Endothelial cell of umbilical vein (primary cell): Measurements from ENCODE around the gene ITSN1. TPM values are rescaled to one million over a fixed set of nuclear protein-coding genes. Genes with fewer than 3 reads are reported as not detected.

Source experiments
- BruUV-seq: library from RNA; stranded (reverse); fragments of 400-500 nt; replicated peaks from 2 replicates; lab custom pipeline; 2021; lab: Mats Ljungman, UMichigan
- CTCF ChIA-PET: fragments of 300-600, 350-600 bp; sonication (Branson Sonifier 250); formaldehyde crosslinking; loops from one replicate; lab custom pipeline; 2021; ENCODE audit warnings: antibody characterized with exemption, inconsistent platforms; lab: Charles Lee
- POLR2A ChIA-PET: fragments of 300-600, 350-600 bp; sonication (Branson Sonifier 250); formaldehyde crosslinking; loops from one replicate; lab custom pipeline; 2021; ENCODE audit warnings: antibody characterized with exemption, inconsistent platforms; lab: Charles Lee
- DNase-seq: peaks from one replicate; pipeline ENCODE4 v3.0.0-alpha.2; 2011; ENCODE audit warnings: low read depth, low spot score
- FAIRE-seq: peaks from 2 replicates; lab custom pipeline; 2011; peaks lifted over from hg19 to GRCh38; lab: Jason Lieb, UNC
- H2AFZ ChIP-seq: 2 replicates; pipeline ENCODE4 v1.6.0; 2012; ENCODE audit warnings: low read depth, low read length, control low read depth, inconsistent platforms
- H3K27ac ChIP-seq: 2 replicates; pipeline ENCODE4 v1.5.1; 2011; ENCODE audit warnings: low read depth, mild to moderate bottlenecking, control low read depth, low read length, moderate library complexity; ENCODE audit not compliant: insufficient read depth
- H3K27me3 ChIP-seq, 2 experiments: 2 replicates each; pipeline versions ENCODE4 v1.6.0 to v1.6.1; 2011; ENCODE audit warnings: low read length in 2 of 2, mixed read lengths in 1 of 2; ENCODE audit not compliant: control insufficient read depth in 2 of 2, insufficient read depth in 2 of 2
- H3K36me3 ChIP-seq, 2 experiments: 2 replicates in 1 of 2; 3 replicates in 1 of 2; pipeline ENCODE4 v1.5.1; 2011; ENCODE audit warnings: low read length in 2 of 2, mild to moderate bottlenecking in 1 of 2, moderate library complexity in 1 of 2; ENCODE audit not compliant: control insufficient read depth in 2 of 2, insufficient read depth in 2 of 2; ENCODE audit errors: extremely low read depth in 1 of 2
- H3K4me1 ChIP-seq: 3 replicates; pipeline ENCODE4 v1.5.1; 2011; ENCODE audit warnings: mild to moderate bottlenecking, low read length; ENCODE audit not compliant: control insufficient read depth, insufficient read depth; ENCODE audit errors: extremely low read depth
- H3K4me2 ChIP-seq: 2 replicates; pipeline ENCODE4 v1.6.1; 2011; ENCODE audit warnings: low read length, control low read depth, mixed read lengths; ENCODE audit not compliant: insufficient read depth
- H3K4me3 ChIP-seq, 3 experiments: fragments of 200-600 bp in 1 of 3; sonication (generic), shearing (Covaris generic) in 1 of 3; replicated peaks in 1 of 3; 2 replicates each; pipeline ENCODE4 v1.5.1; 2011 to 2016; ENCODE audit warnings: control low read depth in 3 of 3, low read length in 3 of 3, mild to moderate bottlenecking in 2 of 3, inconsistent platforms in 1 of 3, low read depth in 1 of 3, moderate library complexity in 1 of 3; ENCODE audit not compliant: insufficient read depth in 1 of 3
- H3K79me2 ChIP-seq: 2 replicates; pipeline ENCODE4 v1.6.0; 2012; ENCODE audit warnings: low read length, inconsistent platforms; ENCODE audit not compliant: control insufficient read depth, insufficient read depth
- H3K9ac ChIP-seq: replicated peaks from 2 replicates; pipeline ENCODE3; 2011; ENCODE audit warnings: low read length, control low read depth; ENCODE audit not compliant: insufficient read depth; ENCODE audit errors: extremely low read depth
- H3K9me1 ChIP-seq: replicated peaks from 3 replicates; pipeline ENCODE4 v1.6.0; 2011; ENCODE audit warnings: mild to moderate bottlenecking, low read length; ENCODE audit not compliant: control insufficient read depth, insufficient read depth; ENCODE audit errors: extremely low read depth
- H3K9me3 ChIP-seq: replicated peaks from 2 replicates; pipeline ENCODE4 v1.5.1; 2012; ENCODE audit warnings: low read length, inconsistent platforms; ENCODE audit not compliant: control insufficient read depth, insufficient read depth
- H4K20me1 ChIP-seq: replicated peaks from 2 replicates; pipeline ENCODE3; 2011; ENCODE audit warnings: mild to moderate bottlenecking, low read length; ENCODE audit not compliant: control insufficient read depth, insufficient read depth; ENCODE audit errors: extremely low read depth
- CTCF ChIP-seq, 2 donors: IDR thresholded peaks; 1 replicate in 1 of 2; 2 replicates in 1 of 2; pipeline ENCODE4 v1.5.1; 2011; ENCODE audit warnings: low read length in 2 of 2, mild to moderate bottlenecking in 2 of 2, moderate library complexity in 2 of 2, control low read depth in 1 of 2, inconsistent platforms in 1 of 2, low read depth in 1 of 2; ENCODE audit not compliant: insufficient read depth in 1 of 2; ENCODE audit errors: extremely low read depth in 1 of 2
- EZH2 ChIP-seq: IDR thresholded peaks from 2 replicates; pipeline ENCODE4 v1.6.1; 2012; ENCODE audit warnings: borderline replicate concordance, low read depth, mild to moderate bottlenecking, moderate library complexity, low read length, inconsistent platforms; ENCODE audit not compliant: severe bottlenecking
- FOS ChIP-seq: IDR thresholded peaks from 2 replicates; pipeline ENCODE4 v1.6.1; 2011; ENCODE audit warnings: mild to moderate bottlenecking, low read length, moderate library complexity, borderline replicate concordance; ENCODE audit not compliant: insufficient read depth
- GATA2 ChIP-seq: IDR thresholded peaks from 2 replicates; pipeline ENCODE4 v1.7.0; 2011; ENCODE audit warnings: low read depth, mild to moderate bottlenecking, moderate library complexity, mixed read lengths, low read length; ENCODE audit not compliant: insufficient read length, insufficient read depth
- JUN ChIP-seq: IDR thresholded peaks from 2 replicates; pipeline ENCODE4 v1.6.1; 2011; ENCODE audit warnings: borderline replicate concordance, low read depth; ENCODE audit not compliant: insufficient read length, insufficient read depth
- MAX ChIP-seq: IDR thresholded peaks from 2 replicates; pipeline ENCODE4 v1.6.1; 2011; ENCODE audit not compliant: insufficient read depth, insufficient read length
- MYC ChIP-seq: IDR thresholded peaks from one replicate; pipeline ENCODE4 v1.6.1; 2011; ENCODE audit warnings: mild to moderate bottlenecking, low read depth, low read length
- POLR2A ChIP-seq: IDR thresholded peaks from 2 replicates; pipeline ENCODE4 v1.6.1; 2012; ENCODE audit warnings: low read depth, mild to moderate bottlenecking, control low read depth, low read length
- POLR2AphosphoS5 ChIP-seq: IDR thresholded peaks from 2 replicates; pipeline ENCODE4 v1.6.1; 2012; ENCODE audit warnings: low read depth, mild to moderate bottlenecking, control low read depth, low read length, moderate library complexity; ENCODE audit not compliant: insufficient read depth
- dilution Hi-C: fragments of 300-500 bp; cut with MboI; formaldehyde crosslinking; loops from one replicate; pipeline ENCODE4 v1.15.0; 2019; ENCODE audit warnings: low sequenced_read_pairs; ENCODE audit not compliant: extremely low pct_ligation_motif_present
- intact Hi-C: fragments of 100-400 bp; cut with micrococcal nuclease; formaldehyde crosslinking; loops from one replicate; pipeline ENCODE4 v1.10.0; 2022
- polyA plus RNA-seq, 4 experiments: library from polyadenylated mRNA; depleted of rRNA in 3 of 4; stranded (reverse) in 3 of 4; unstranded in 1 of 4; fragments of >200 nt; gene quantifications; 2 replicates each; pipeline versions ENCODE4 v1.2.1 to v1.2.3, GENCODE V29; 2011 to 2012; ENCODE audit warnings: missing spikeins in 1 of 4
- total RNA-seq: library from RNA; stranded (reverse); gene quantifications from 2 replicates; pipeline ENCODE4 v1.2.3, GENCODE V29; 2021

ITSN1 gene
- total and polyA plus RNA-seq, 2 donors (not counting 3 experiments of a cell fraction or from before 2014, with no cell fraction given) = 72.2 to 86.8 TPM

GRCh38 chr21:33937146-33937545, 294.8 kb downstream of the ITSN1 start:
- no peaks in the 10 kb centered on the region for H3K9me3 ChIP-seq
- ChIA-PET POLR2A (no interaction called here), CTCF (interaction anchor here (1.2 to 1.8 kb wide), 3 partner anchors 13 to 411 kb away, joined by 3 to 10 read pairs (median 7); no protein-coding TSS in a partner anchor)
- no peak overlapping the region for H2AFZ ChIP-seq
- dilution Hi-C loops = no loop called here
- intact Hi-C loops = no loop called here
- FAIRE-seq (no peak), DNase-seq (no peak)
- no peaks in the 10 kb centered on the region for H4K20me1 ChIP-seq
- no peaks in the 10 kb centered on the region for H3K79me2 ChIP-seq
- TF ChIP-seq MAX = no peak
- H3K36me3 ChIP-seq = no peaks in the 10 kb centered on the region
- no peak overlapping the region for H3K4me2 ChIP-seq
- peaks cover 3% of the 10 kb centered on the region for H3K4me1 ChIP-seq
- H3K4me3 ChIP-seq = no peak overlapping the region
- no peaks in the 10 kb centered on the region for H3K27me3 ChIP-seq
- no peaks in the 10 kb centered on the region for H3K9me1 ChIP-seq
- no TSS peak for BruUV-seq
- H3K27ac ChIP-seq = no peak overlapping the region
- H3K9ac ChIP-seq = no peak overlapping the region

GRCh38 chr21:33937931-33938339, 295.6 kb downstream of the ITSN1 start:
- Histone ChIP-seq H3K4me3 (no peak overlapping the region), H3K4me1 (no peaks in the 10 kb centered on the region), H3K36me3 (no peaks in the 10 kb centered on the region), H3K4me2 (no peak overlapping the region), H4K20me1 (no peaks in the 10 kb centered on the region), H3K9ac (no peak overlapping the region), H2AFZ (no peak overlapping the region), H3K27me3 (no peaks in the 10 kb centered on the region), H3K9me3 (no peaks in the 10 kb centered on the region), H3K79me2 (no peaks in the 10 kb centered on the region), H3K9me1 (no peaks in the 10 kb centered on the region), H3K27ac (no peak overlapping the region)
- TF ChIP-seq GATA2 (no peak), JUN (no peak), CTCF (IDR thresholded peaks at IDR 0.05; ENCODE audit: extremely low read depth in 1 of 2, insufficient read depth in 1 of 2, low read depth in 1 of 2, low read length in 2 of 2) (no peak), POLR2AphosphoS5 (no peak), MYC (no peak), MAX (no peak), FOS (no peak), POLR2A (no peak), EZH2 (no peak)
- DNase-seq = no peak
- CTCF ChIA-PET = interaction anchor here (1.2 to 2.2 kb wide), 3 partner anchors 10 to 94 kb away, joined by 3 to 12 read pairs (median 8); no protein-coding TSS in a partner anchor
- POLR2A ChIA-PET = no interaction called here
- FAIRE-seq = no peak
- no TSS peak for BruUV-seq
- intact Hi-C loops (no loop called here), dilution Hi-C loops (no loop called here)
